GM12892 (cell line): ENCODE measurements around the gene GJB1.

Experiments used
- POLR2A ChIP-seq: IDR thresholded peaks from 2 replicates; pipeline ENCODE4 v1.6.1; 2011; ENCODE audit warnings: low read depth, low read length, control low read depth
- POLR2AphosphoS5 ChIP-seq: IDR thresholded peaks from 2 replicates; pipeline ENCODE4 v1.6.1; 2011; ENCODE audit warnings: low read depth, low read length, control low read depth

DNA sequence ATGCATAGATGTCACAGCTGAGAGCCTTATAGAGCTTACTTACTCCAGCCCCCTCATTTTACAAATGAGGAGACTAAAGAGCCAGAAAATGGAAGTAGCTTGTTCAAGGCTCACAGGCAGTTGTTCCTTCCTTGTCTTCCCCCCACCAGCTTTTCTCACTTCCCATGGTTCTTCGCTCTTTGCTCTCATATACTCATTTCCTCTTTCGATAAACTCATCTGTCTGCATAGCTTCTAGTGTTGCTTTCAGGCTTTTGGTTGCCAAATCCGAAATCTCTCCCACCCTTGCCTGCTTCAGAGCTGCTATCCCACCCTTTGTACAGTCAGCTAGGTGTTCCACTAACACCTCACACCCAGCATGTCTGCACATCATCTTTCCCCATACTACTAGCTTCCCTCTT lies 25.0 kb upstream of the GJB1 start:
- TF ChIP-seq POLR2A (0 out of 2 replicates have a peak, but pooled peaks have one; percentile 35), POLR2AphosphoS5 (no peak)
